HEK293 (cell line): ENCODE data around the gene EEF1AKMT1.
A peak's percentile ranks its signal among the peaks of the same experiment; 100 is the strongest.

ENCODE experiments used
- CTCF ChIA-PET: fragments of 350-600 bp; formaldehyde crosslinking; extraction: SDS; loops from one replicate; lab custom pipeline; 2021; ENCODE audit warnings: antibody characterized with exemption; lab: Yijun Ruan, JAX
- POLR2A ChIA-PET: fragments of 300-600 bp; formaldehyde crosslinking; extraction: SDS; loops from one replicate; lab custom pipeline; 2020; ENCODE audit warnings: antibody characterized with exemption, inconsistent platforms; lab: Yijun Ruan, JAX
- H3K27ac ChIP-seq: fragments of 200-500 bp; sonication (Bioruptor generic); 2 replicates; pipeline ENCODE4 v1.5.1; 2014; ENCODE audit warnings: low read depth, low read length, control low read depth, inconsistent platforms; ENCODE audit errors: extremely low read depth
- H3K36me3 ChIP-seq, 2 experiments: fragments of 200-500 bp in 1 of 2; sonication (Bioruptor generic) in 1 of 2; 1 replicate in 1 of 2; 2 replicates in 1 of 2; pipeline ENCODE4 v1.5.1; 2014 to 2017; ENCODE audit warnings: inconsistent platforms in 2 of 2, low read length in 2 of 2; ENCODE audit not compliant: control insufficient read depth in 2 of 2, insufficient read depth in 1 of 2
- H3K4me1 ChIP-seq: fragments of 200-500 bp; sonication (Bioruptor generic); 2 replicates; pipeline ENCODE4 v1.5.1; 2014; ENCODE audit warnings: mild to moderate bottlenecking, low read length, inconsistent platforms; ENCODE audit not compliant: control insufficient read depth, insufficient read depth
- H3K4me3 ChIP-seq: 2 replicates; pipeline ENCODE4 v1.5.1; 2011; ENCODE audit warnings: low read depth, mild to moderate bottlenecking, control low read depth, low read length, moderate library complexity
- H3K9me3 ChIP-seq: fragments of 200-500 bp; sonication (Bioruptor generic); 2 replicates; pipeline ENCODE4 v1.5.1; 2014; ENCODE audit warnings: low read depth, low read length, inconsistent platforms; ENCODE audit not compliant: control insufficient read depth, insufficient read depth
- ELK4 ChIP-seq: IDR thresholded peaks from 2 replicates; pipeline ENCODE4 v1.6.1; 2011; ENCODE audit warnings: mild to moderate bottlenecking, low read depth, low read length, borderline replicate concordance
- SP3 ChIP-seq: fragments of 450-650 bp; formaldehyde crosslinking; IDR thresholded peaks from 2 replicates; pipeline ENCODE4 v1.5.1; 2016; ENCODE audit warnings: missing biosample characterization, missing genetic modification characterization
- WT1 ChIP-seq: fragments of 450-650 bp; formaldehyde crosslinking; IDR thresholded peaks from 2 replicates; pipeline ENCODE4 v1.5.1; 2016; ENCODE audit warnings: missing biosample characterization, missing genetic modification characterization
- ZBTB21 ChIP-seq: fragments of 450-650 bp; formaldehyde crosslinking; IDR thresholded peaks from 2 replicates; pipeline ENCODE4 v1.5.1; 2017; ENCODE audit warnings: missing biosample characterization, missing genetic modification characterization
- ZFHX2 ChIP-seq: fragments of 450-650 bp; formaldehyde crosslinking; conservative IDR thresholded peaks from 2 replicates; pipeline ENCODE4 v1.5.1; 2016; ENCODE audit warnings: missing biosample characterization, missing genetic modification characterization
- ZNF280C ChIP-seq: fragments of 450-650 bp; formaldehyde crosslinking; IDR thresholded peaks from 2 replicates; pipeline ENCODE4 v1.5.1; 2016; ENCODE audit warnings: missing biosample characterization, missing genetic modification characterization
- ZNF354C ChIP-seq: fragments of 450-650 bp; formaldehyde crosslinking; IDR thresholded peaks from 2 replicates; pipeline ENCODE4 v1.5.1; 2016; ENCODE audit warnings: missing biosample characterization, missing genetic modification characterization, low read depth, borderline replicate concordance
- ZNF362 ChIP-seq: fragments of 450-650 bp; formaldehyde crosslinking; IDR thresholded peaks from 2 replicates; pipeline ENCODE4 v1.5.1; 2016; ENCODE audit warnings: missing biosample characterization, missing genetic modification characterization
- ZNF449 ChIP-seq: fragments of 450-650 bp; formaldehyde crosslinking; IDR thresholded peaks from 2 replicates; pipeline ENCODE4 v1.5.1; 2017; ENCODE audit warnings: missing biosample characterization, mild to moderate bottlenecking, missing genetic modification characterization, moderate library complexity
- ZNF48 ChIP-seq: fragments of 450-650 bp; formaldehyde crosslinking; IDR thresholded peaks from 2 replicates; pipeline ENCODE4 v1.5.1; 2016; ENCODE audit warnings: missing biosample characterization, missing genetic modification characterization
- ZNF580 ChIP-seq: fragments of 450-650 bp; formaldehyde crosslinking; IDR thresholded peaks from 2 replicates; pipeline ENCODE4 v1.5.1; 2016; ENCODE audit warnings: missing biosample characterization, missing genetic modification characterization
- ZNF76 ChIP-seq: fragments of 450-650 bp; formaldehyde crosslinking; IDR thresholded peaks from 2 replicates; pipeline ENCODE4; 2016; ENCODE audit warnings: low read depth, missing biosample characterization, missing genetic modification characterization, borderline replicate concordance
- ZNF791 ChIP-seq: fragments of 450-650 bp; formaldehyde crosslinking; IDR thresholded peaks from 2 replicates; pipeline ENCODE4 v1.5.1; 2016; ENCODE audit warnings: missing biosample characterization, missing genetic modification characterization
- ZNF830 ChIP-seq: fragments of 450-650 bp; IDR thresholded peaks from 2 replicates; pipeline ENCODE4 v1.5.0; 2018; ENCODE audit warnings: missing biosample characterization, missing genetic modification characterization, low read depth, mild to moderate bottlenecking, moderate library complexity

EEF1AKMT1 gene

GRCh38 chr13:20717581-20718542 lies 55.9 kb downstream of the EEF1AKMT1 start:
- Histone ChIP-seq H3K9me3 (no peaks in the 10 kb centered on the region), H3K4me3 (no peak overlapping the region), H3K4me1 (peaks cover 5% of the 10 kb centered on the region)
- CTCF ChIA-PET = no interaction called here
- POLR2A ChIA-PET = no interaction called here
- TF ChIP-seq ELK4 = no peak
- peak; percentile 45 for TF ChIP-seq ZFHX2 (tag by site-specific recombination)
- TF ChIP-seq ZNF280C (tag by site-specific recombination) = no peak
- TF ChIP-seq, all 188 proteins: peak for 1
- H3K27ac ChIP-seq = no peak overlapping the region
- H3K36me3 ChIP-seq = no peaks in the 10 kb centered on the region

DNA sequence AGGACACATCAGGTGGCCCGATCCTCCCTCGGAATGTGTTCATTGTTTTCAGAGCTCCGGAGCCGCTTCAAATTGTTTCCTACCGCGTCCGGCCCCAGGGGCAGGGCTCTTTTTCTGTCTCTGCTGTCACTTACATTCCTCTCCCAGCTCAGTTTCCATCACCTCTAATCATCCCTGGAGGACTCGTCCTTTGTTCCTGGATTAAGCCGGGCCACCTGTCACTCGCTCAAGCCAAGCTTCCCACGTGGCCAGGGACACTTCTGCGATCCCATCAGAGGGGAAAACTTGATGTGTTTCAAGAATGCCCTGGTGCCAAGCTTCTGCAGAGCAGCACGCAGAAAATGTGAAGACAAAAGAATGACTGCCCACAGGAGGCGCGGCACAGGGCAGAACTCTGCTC lies 56.8 kb downstream of the EEF1AKMT1 start:
- Histone ChIP-seq H3K4me3 (no peak overlapping the region), H3K4me1 (no peaks in the 10 kb centered on the region; the same call in 1 of the 2 replicates), H3K27ac (no peak overlapping the region), H3K36me3 (no peaks in the 10 kb centered on the region), H3K9me3 (no peaks in the 10 kb centered on the region)
- ChIA-PET CTCF (interaction anchor here (0.8 to 1.0 kb wide), 2 partner anchors 50 to 112 kb away, joined by 3 to 4 read pairs; no protein-coding TSS in a partner anchor), POLR2A (no interaction called here)
- TF ChIP-seq ZNF362 (tag by site-specific recombination) (no peak), ZBTB21 (tag by site-specific recombination) (no peak), ZNF449 (tag by site-specific recombination) (no peak), ZNF48 (no peak), ZNF580 (tag by site-specific recombination) (no peak), WT1 (tag by site-specific recombination) (no peak), ZNF76 (tag by site-specific recombination) (no peak), ZNF830 (tag by site-specific recombination) (no peak), SP3 (no peak), ZNF791 (no peak), ZNF354C (tag by site-specific recombination) (no peak)
